Vagina (tissue), 2 donors: ENCODE measurements around the gene ELMOD3. TPM values are rescaled to one million over a fixed set of nuclear protein-coding genes. Genes with fewer than 3 reads are reported as not detected.
A peak's percentile ranks its signal among the peaks of the same experiment; 100 is the strongest.

ENCODE experiments used
- DNase-seq, 2 donors: peaks; one replicate each; pipeline ENCODE4 v3.0.0-alpha.2; 2017; ENCODE audit errors: extremely low spot score in 2 of 2
- H3K27ac ChIP-seq: fragments of 200-600 bp; sonication (generic); one replicate; pipeline ENCODE4 v1.5.1; 2019
- H3K27me3 ChIP-seq: fragments of 200-600 bp; sonication (generic); one replicate; pipeline ENCODE4 v1.5.1; 2019
- H3K36me3 ChIP-seq, 2 donors: fragments of 200-600 bp; sonication (generic); one replicate each; pipeline ENCODE4 v1.5.1; 2017 to 2019
- H3K4me1 ChIP-seq: fragments of 200-600 bp; sonication (generic); one replicate; pipeline ENCODE4 v1.5.1; 2019
- H3K4me3 ChIP-seq, 2 donors: fragments of 200-600 bp; sonication (generic); 1 replicate in 1 of 2; 2 replicates in 1 of 2; pipeline ENCODE4 v1.5.1; 2016 to 2019
- H3K9me3 ChIP-seq: fragments of 200-600 bp; sonication (generic); one replicate; pipeline ENCODE4 v1.5.1; 2019
- CTCF ChIP-seq, 3 experiments: fragments of 450-650 bp in 2 of 3; fragments of 200-600 bp in 1 of 3; sonication (generic) in 1 of 3; IDR thresholded peaks; one replicate each; pipeline ENCODE4 v1.5.1; 2017 to 2019; ENCODE audit warnings: antibody characterized with exemption in 3 of 3, mild to moderate bottlenecking in 2 of 3, moderate library complexity in 2 of 3
- POLR2A ChIP-seq, 2 donors: fragments of 450-650 bp; IDR thresholded peaks; one replicate each; pipeline ENCODE4 v1.6.1; 2017; ENCODE audit warnings: antibody characterized with exemption in 2 of 2, mild to moderate bottlenecking in 2 of 2, moderate library complexity in 2 of 2
- POLR2AphosphoS5 ChIP-seq, 2 donors: sonication (generic); formaldehyde crosslinking; IDR thresholded peaks; one replicate each; pipeline ENCODE4 v1.9.0; 2017; ENCODE audit warnings: antibody characterized with exemption in 2 of 2, mild to moderate bottlenecking in 2 of 2, low read depth in 1 of 2; ENCODE audit not compliant: insufficient read depth in 1 of 2
- intact Hi-C: fragments of 100-400 bp; cut with DNase I; formaldehyde crosslinking; loops from one replicate; pipeline ENCODE4 v1.15.1; 2023
- total RNA-seq: library from RNA; depleted of rRNA; stranded (reverse); fragments of >200 nt; gene quantifications from one replicate; pipeline ENCODE4 v1.2.3, GENCODE V29; 2016

Gene ELMOD3
- total RNA-seq, 1 donor from 2014 or later = 44.7 TPM

DNA sequence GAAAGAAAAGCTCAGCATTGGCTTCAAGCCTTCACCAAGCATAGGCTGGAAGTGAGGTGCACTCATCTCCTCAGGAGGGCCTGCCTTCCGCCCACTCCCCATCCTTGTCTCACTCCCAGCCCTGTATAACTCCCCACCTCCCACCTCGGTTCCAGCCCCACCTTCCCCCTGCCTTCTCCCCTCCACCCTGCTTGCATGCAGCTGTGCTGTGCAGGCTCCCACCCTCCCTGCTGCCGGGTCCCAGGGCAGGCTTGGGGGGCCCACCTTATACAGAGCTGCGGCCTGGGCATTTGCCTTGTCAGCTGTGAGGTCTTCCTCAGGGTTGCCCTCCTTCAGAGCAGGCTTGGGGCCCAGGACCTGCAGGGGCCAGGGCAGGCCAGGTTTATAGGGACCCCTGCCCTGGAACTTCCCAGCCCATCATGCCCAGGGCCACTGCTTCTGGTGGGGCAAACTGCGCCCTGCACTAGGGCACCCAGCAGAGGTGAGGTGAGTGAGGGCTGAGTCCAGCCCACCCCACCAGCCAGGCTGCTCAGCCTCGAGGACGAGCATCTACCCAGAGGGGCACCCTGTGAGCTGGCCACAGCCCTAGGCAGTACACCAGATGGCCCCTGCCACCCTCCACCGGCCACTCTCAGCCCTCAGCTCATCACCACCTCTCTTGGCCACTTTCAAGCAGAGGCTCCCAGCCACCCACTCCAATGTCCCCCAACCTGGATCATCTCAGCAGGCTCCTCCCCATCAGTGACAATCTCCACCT lies 44.0 kb downstream of the ELMOD3 start:
- no peak for DNase-seq
- H3K9me3 ChIP-seq = no peaks in the 10 kb centered on the region
- peaks cover 2 to 50% of the 10 kb centered on the region in 2 donors for H3K36me3 ChIP-seq

DNA sequence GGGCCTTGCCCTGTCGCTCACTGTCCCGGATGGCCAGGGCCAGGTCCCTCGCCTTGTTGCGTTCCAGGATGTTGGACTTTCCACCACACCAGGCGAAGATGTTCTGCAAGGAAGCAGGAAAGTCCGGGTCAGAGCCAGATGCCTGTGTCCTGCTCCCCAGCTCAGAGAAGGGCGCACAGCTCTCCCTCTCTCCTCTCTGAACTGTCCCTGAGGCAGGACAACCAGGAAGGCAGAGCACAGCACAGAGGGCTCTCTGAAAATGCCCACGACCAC lies 44.5 kb downstream of the ELMOD3 start:
- no peak for DNase-seq

More for the DNA sequence above, 44.0 kb downstream of the ELMOD3 start:
- Histone ChIP-seq H3K4me3 (no peak overlapping the region), H3K4me1 (peaks cover 51% of the 10 kb centered on the region), H3K27me3 (no peaks in the 10 kb centered on the region), H3K27ac (peak overlapping the region; percentile 63)
- TF ChIP-seq POLR2A (IDR thresholded peaks at IDR 0.05) (no peak), POLR2AphosphoS5 (IDR thresholded peaks at IDR 0.05; ENCODE audit: insufficient read depth in 1 of 2, low read depth in 1 of 2) (no peak), CTCF (IDR thresholded peaks at IDR 0.05) (no peak)
- intact Hi-C loops = no loop called here

GRCh38 chr2:85400023-85400422 lies 45.5 kb downstream of the ELMOD3 start:
- H3K4me3 ChIP-seq = no peak overlapping the region
- no peaks in the 10 kb centered on the region for H3K27me3 ChIP-seq
- peaks cover 41% of the 10 kb centered on the region for H3K4me1 ChIP-seq
- intact Hi-C loops = no loop called here
- peaks cover 2 to 43% of the 10 kb centered on the region in 2 donors for H3K36me3 ChIP-seq
- no peak for DNase-seq
- TF ChIP-seq POLR2AphosphoS5 (IDR thresholded peaks at IDR 0.05; ENCODE audit: insufficient read depth in 1 of 2, low read depth in 1 of 2) (no peak), POLR2A (IDR thresholded peaks at IDR 0.05) (no peak), CTCF (IDR thresholded peaks at IDR 0.05) (no peak)
- no peak overlapping the region for H3K27ac ChIP-seq
- no peaks in the 10 kb centered on the region for H3K9me3 ChIP-seq

More for the DNA sequence above, 44.5 kb downstream of the ELMOD3 start:
- no peaks in the 10 kb centered on the region for H3K9me3 ChIP-seq
- H3K27me3 ChIP-seq = no peaks in the 10 kb centered on the region
- no peak overlapping the region for H3K4me3 ChIP-seq
- intact Hi-C loops = no loop called here
- H3K36me3 ChIP-seq = peaks cover 2 to 50% of the 10 kb centered on the region in 2 donors
- no peak overlapping the region for H3K27ac ChIP-seq
- H3K4me1 ChIP-seq = peaks cover 50% of the 10 kb centered on the region
- TF ChIP-seq CTCF (IDR thresholded peaks at IDR 0.05) (no peak), POLR2A (IDR thresholded peaks at IDR 0.05) (no peak), POLR2AphosphoS5 (IDR thresholded peaks at IDR 0.05; ENCODE audit: insufficient read depth in 1 of 2, low read depth in 1 of 2) (no peak)

- DNase-seq = no peak
- Histone ChIP-seq H3K36me3 (peaks cover 2 to 37% of the 10 kb centered on the region in 2 donors), H3K4me3 (no peak overlapping the region), H3K27me3 (no peaks in the 10 kb centered on the region), H3K27ac (no peak overlapping the region), H3K4me1 (peaks cover 37% of the 10 kb centered on the region), H3K9me3 (no peaks in the 10 kb centered on the region)
- intact Hi-C loops = no loop called here
- TF ChIP-seq CTCF (IDR thresholded peaks at IDR 0.05) = no peak
- no peak for TF ChIP-seq POLR2AphosphoS5 (IDR thresholded peaks at IDR 0.05; ENCODE audit: insufficient read depth in 1 of 2, low read depth in 1 of 2)
- TF ChIP-seq POLR2A (IDR thresholded peaks at IDR 0.05) = no peak
These were observed 46.2 kb downstream of the ELMOD3 start for GRCh38 chr2:85400541-85401463.
